Measurements from ENCODE around the gene PNRC2.

The PNRC2 gene

DNA sequence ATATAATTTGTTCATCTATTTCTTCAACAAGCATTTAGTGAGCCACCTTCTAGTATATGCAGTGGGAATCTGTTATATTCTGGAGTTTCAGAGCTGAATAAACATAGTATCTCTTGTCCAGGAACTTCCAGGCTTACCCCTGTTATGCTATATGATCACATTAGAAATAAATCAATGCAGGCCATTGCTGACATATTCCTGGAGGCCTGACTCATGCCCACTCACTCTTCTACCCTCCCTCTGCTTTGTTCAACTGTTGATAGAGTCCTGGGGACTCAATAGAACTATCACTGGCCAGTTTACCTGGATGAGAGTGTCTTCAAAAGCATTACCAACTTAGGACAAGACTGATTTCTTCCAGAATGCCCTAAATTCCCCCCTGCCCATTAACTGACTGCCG lies 49.8 kb downstream of the PNRC2 start (continued):
- TF ChIP-seq ZNF341 (tag by site-specific recombination; IDR thresholded peaks at IDR 0.05; ENCODE audit: low read depth) (peak; percentile 65), ZBTB17 (tag by site-specific recombination; IDR thresholded peaks at IDR 0.05) (no peak), ZNF169 (tag by site-specific recombination; IDR thresholded peaks at IDR 0.05) (no peak), ZNF529 (tag by site-specific recombination; IDR thresholded peaks at IDR 0.05; ENCODE audit: insufficient replicate concordance) (no peak), ZBTB1 (tag by site-specific recombination; IDR thresholded peaks at IDR 0.05) (no peak), BCL11B (tag by site-specific recombination; IDR thresholded peaks at IDR 0.05; ENCODE audit: low read depth) (no peak), ZNF777 (tag by site-specific recombination; IDR thresholded peaks at IDR 0.05; ENCODE audit: borderline replicate concordance) (no peak), ZSCAN23 (tag by site-specific recombination; IDR thresholded peaks at IDR 0.05) (peak; percentile 82; the same call in 1 of the 2 replicates), ZNF223 (tag by site-specific recombination; IDR thresholded peaks at IDR 0.05) (no peak), ZNF239 (tag by site-specific recombination; IDR thresholded peaks at IDR 0.05) (no peak), GLI4 (tag by site-specific recombination; IDR thresholded peaks at IDR 0.05) (no peak), ZFP37 (tag by site-specific recombination; IDR thresholded peaks at IDR 0.05) (0 out of 2 replicates have a peak, but pooled peaks have one; percentile 41), ZNF324 (tag by site-specific recombination; IDR thresholded peaks at IDR 0.05) (no peak)
- TF ChIP-seq, protein P1, sequence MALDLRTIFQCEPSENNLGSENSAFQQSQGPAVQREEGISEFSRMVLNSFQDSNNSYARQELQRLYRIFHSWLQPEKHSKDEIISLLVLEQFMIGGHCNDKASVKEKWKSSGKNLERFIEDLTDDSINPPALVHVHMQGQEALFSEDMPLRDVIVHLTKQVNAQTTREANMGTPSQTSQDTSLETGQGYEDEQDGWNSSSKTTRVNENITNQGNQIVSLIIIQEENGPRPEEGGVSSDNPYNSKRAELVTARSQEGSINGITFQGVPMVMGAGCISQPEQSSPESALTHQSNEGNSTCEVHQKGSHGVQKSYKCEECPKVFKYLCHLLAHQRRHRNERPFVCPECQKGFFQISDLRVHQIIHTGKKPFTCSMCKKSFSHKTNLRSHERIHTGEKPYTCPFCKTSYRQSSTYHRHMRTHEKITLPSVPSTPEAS (tag by site-specific recombination; IDR thresholded peaks at IDR 0.05), result no peak
- TF ChIP-seq, protein P2, sequence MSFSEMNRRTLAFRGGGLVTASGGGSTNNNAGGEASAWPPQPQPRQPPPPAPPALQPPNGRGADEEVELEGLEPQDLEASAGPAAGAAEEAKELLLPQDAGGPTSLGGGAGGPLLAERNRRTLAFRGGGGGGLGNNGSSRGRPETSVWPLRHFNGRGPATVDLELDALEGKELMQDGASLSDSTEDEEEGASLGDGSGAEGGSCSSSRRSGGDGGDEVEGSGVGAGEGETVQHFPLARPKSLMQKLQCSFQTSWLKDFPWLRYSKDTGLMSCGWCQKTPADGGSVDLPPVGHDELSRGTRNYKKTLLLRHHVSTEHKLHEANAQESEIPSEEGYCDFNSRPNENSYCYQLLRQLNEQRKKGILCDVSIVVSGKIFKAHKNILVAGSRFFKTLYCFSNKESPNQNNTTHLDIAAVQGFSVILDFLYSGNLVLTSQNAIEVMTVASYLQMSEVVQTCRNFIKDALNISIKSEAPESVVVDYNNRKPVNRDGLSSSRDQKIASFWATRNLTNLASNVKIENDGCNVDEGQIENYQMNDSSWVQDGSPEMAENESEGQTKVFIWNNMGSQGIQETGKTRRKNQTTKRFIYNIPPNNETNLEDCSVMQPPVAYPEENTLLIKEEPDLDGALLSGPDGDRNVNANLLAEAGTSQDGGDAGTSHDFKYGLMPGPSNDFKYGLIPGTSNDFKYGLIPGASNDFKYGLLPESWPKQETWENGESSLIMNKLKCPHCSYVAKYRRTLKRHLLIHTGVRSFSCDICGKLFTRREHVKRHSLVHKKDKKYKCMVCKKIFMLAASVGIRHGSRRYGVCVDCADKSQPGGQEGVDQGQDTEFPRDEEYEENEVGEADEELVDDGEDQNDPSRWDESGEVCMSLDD (tag by site-specific recombination; IDR thresholded peaks at IDR 0.05), result no peak
- TF ChIP-seq, protein P3, sequence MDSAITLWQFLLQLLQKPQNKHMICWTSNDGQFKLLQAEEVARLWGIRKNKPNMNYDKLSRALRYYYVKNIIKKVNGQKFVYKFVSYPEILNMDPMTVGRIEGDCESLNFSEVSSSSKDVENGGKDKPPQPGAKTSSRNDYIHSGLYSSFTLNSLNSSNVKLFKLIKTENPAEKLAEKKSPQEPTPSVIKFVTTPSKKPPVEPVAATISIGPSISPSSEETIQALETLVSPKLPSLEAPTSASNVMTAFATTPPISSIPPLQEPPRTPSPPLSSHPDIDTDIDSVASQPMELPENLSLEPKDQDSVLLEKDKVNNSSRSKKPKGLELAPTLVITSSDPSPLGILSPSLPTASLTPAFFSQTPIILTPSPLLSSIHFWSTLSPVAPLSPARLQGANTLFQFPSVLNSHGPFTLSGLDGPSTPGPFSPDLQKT (IDR thresholded peaks at IDR 0.05; ENCODE audit: borderline replicate concordance, low read depth, low read length), result no peak
- TF ChIP-seq, protein P4, sequence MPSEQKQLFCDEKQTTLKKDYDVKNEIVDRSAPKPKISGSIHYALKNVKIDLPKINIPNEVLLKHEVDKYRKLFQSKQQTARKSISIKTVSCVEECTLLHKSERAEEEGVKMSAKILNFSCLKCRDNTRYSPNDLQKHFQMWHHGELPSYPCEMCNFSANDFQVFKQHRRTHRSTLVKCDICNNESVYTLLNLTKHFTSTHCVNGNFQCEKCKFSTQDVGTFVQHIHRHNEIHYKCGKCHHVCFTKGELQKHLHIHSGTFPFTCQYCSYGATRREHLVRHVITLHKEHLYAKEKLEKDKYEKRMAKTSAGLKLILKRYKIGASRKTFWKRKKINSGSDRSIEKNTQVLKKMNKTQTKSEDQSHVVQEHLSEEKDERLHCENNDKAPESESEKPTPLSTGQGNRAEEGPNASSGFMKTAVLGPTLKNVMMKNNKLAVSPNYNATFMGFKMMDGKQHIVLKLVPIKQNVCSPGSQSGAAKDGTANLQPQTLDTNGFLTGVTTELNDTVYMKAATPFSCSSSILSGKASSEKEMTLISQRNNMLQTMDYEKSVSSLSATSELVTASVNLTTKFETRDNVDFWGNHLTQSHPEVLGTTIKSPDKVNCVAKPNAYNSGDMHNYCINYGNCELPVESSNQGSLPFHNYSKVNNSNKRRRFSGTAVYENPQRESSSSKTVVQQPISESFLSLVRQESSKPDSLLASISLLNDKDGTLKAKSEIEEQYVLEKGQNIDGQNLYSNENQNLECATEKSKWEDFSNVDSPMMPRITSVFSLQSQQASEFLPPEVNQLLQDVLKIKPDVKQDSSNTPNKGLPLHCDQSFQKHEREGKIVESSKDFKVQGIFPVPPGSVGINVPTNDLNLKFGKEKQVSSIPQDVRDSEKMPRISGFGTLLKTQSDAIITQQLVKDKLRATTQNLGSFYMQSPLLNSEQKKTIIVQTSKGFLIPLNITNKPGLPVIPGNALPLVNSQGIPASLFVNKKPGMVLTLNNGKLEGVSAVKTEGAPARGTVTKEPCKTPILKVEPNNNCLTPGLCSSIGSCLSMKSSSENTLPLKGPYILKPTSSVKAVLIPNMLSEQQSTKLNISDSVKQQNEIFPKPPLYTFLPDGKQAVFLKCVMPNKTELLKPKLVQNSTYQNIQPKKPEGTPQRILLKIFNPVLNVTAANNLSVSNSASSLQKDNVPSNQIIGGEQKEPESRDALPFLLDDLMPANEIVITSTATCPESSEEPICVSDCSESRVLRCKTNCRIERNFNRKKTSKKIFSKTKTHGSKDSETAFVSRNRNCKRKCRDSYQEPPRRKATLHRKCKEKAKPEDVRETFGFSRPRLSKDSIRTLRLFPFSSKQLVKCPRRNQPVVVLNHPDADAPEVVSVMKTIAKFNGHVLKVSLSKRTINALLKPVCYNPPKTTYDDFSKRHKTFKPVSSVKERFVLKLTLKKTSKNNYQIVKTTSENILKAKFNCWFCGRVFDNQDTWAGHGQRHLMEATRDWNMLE (tag by site-specific recombination; conservative IDR thresholded peaks at IDR 0.05; ENCODE audit: low read depth), result no peak
- TF ChIP-seq, protein P5, sequence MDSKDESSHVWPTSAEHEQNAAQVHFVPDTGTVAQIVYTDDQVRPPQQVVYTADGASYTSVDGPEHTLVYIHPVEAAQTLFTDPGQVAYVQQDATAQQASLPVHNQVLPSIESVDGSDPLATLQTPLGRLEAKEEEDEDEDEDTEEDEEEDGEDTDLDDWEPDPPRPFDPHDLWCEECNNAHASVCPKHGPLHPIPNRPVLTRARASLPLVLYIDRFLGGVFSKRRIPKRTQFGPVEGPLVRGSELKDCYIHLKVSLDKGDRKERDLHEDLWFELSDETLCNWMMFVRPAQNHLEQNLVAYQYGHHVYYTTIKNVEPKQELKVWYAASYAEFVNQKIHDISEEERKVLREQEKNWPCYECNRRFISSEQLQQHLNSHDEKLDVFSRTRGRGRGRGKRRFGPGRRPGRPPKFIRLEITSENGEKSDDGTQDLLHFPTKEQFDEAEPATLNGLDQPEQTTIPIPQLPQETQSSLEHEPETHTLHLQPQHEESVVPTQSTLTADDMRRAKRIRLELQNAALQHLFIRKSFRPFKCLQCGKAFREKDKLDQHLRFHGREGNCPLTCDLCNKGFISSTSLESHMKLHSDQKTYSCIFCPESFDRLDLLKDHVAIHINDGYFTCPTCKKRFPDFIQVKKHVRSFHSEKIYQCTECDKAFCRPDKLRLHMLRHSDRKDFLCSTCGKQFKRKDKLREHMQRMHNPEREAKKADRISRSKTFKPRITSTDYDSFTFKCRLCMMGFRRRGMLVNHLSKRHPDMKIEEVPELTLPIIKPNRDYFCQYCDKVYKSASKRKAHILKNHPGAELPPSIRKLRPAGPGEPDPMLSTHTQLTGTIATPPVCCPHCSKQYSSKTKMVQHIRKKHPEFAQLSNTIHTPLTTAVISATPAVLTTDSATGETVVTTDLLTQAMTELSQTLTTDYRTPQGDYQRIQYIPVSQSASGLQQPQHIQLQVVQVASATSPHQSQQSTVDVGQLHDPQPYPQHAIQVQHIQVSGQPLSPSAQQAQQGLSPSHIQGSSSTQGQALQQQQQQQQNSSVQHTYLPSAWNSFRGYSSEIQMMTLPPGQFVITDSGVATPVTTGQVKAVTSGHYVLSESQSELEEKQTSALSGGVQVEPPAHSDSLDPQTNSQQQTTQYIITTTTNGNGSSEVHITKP (tag by site-specific recombination; IDR thresholded peaks at IDR 0.05), result peak; percentile 22
- TF ChIP-seq, protein P6, sequence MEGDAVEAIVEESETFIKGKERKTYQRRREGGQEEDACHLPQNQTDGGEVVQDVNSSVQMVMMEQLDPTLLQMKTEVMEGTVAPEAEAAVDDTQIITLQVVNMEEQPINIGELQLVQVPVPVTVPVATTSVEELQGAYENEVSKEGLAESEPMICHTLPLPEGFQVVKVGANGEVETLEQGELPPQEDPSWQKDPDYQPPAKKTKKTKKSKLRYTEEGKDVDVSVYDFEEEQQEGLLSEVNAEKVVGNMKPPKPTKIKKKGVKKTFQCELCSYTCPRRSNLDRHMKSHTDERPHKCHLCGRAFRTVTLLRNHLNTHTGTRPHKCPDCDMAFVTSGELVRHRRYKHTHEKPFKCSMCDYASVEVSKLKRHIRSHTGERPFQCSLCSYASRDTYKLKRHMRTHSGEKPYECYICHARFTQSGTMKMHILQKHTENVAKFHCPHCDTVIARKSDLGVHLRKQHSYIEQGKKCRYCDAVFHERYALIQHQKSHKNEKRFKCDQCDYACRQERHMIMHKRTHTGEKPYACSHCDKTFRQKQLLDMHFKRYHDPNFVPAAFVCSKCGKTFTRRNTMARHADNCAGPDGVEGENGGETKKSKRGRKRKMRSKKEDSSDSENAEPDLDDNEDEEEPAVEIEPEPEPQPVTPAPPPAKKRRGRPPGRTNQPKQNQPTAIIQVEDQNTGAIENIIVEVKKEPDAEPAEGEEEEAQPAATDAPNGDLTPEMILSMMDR (tag by site-specific recombination; IDR thresholded peaks at IDR 0.05), result no peak
- TF ChIP-seq, protein P7, sequence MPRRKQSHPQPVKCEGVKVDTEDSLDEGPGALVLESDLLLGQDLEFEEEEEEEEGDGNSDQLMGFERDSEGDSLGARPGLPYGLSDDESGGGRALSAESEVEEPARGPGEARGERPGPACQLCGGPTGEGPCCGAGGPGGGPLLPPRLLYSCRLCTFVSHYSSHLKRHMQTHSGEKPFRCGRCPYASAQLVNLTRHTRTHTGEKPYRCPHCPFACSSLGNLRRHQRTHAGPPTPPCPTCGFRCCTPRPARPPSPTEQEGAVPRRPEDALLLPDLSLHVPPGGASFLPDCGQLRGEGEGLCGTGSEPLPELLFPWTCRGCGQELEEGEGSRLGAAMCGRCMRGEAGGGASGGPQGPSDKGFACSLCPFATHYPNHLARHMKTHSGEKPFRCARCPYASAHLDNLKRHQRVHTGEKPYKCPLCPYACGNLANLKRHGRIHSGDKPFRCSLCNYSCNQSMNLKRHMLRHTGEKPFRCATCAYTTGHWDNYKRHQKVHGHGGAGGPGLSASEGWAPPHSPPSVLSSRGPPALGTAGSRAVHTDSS (tag by site-specific recombination; IDR thresholded peaks at IDR 0.05), result no peak
- TF ChIP-seq, protein P8, sequence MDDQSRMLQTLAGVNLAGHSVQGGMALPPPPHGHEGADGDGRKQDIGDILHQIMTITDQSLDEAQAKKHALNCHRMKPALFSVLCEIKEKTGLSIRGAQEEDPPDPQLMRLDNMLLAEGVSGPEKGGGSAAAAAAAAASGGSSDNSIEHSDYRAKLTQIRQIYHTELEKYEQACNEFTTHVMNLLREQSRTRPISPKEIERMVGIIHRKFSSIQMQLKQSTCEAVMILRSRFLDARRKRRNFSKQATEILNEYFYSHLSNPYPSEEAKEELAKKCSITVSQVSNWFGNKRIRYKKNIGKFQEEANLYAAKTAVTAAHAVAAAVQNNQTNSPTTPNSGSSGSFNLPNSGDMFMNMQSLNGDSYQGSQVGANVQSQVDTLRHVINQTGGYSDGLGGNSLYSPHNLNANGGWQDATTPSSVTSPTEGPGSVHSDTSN (CRISPR knock-in tag; IDR thresholded peaks at IDR 0.05), result no peak
